ENCODE results near the gene SMIM38.

Gene SMIM38

DNA sequence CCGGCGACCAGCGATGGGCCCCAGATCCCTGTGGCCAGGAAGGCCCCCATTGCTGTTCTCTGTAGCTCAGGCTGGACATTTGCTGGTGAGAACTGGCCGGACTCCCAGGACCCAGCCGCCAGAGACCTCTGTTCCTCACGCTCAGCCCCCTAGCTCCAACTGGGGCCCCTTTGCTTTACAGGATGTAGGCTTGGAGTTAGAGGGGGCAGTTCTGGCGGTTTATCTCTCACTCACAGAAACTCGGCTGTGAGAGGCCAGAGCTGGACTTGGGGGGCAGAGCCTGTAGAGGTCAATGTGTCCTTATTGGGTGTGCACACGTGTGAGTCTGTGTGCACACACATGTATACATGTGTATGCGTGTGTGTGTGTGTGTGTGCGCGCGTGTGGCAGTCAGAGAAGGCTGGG, 502 bp downstream of the SMIM38 start:
- H2AFZ ChIP-seq (ENCODE audit: low read depth, low read length) = no peak overlapping the region
- no peak overlapping the region for H3K27ac ChIP-seq (ENCODE audit: low read length)
- H3K27me3 ChIP-seq (ENCODE audit: insufficient read depth, low read length, poor library complexity) = peaks cover 4% of the 10 kb centered on the region
- no peak overlapping the region for H3K4me2 ChIP-seq (ENCODE audit: insufficient read depth, low read length)
- H3K9me3 ChIP-seq (ENCODE audit: insufficient read depth, low read length, severe bottlenecking) = no peaks in the 10 kb centered on the region
- no peak overlapping the region for H3K4me3 ChIP-seq (ENCODE audit: low read depth in 1 of 2, low read length in 2 of 2)
- H3K4me1 ChIP-seq (ENCODE audit: insufficient read depth, low read length) = no peaks in the 10 kb centered on the region
- no peak overlapping the region for H3K9ac ChIP-seq (ENCODE audit: low read depth, low read length)
- H3K36me3 ChIP-seq (ENCODE audit: insufficient read depth, low read length) = no peaks in the 10 kb centered on the region
- DNase-seq (no peak), ATAC-seq (ENCODE audit: insufficient read depth, low read depth) (no peak)
- no peaks in the 10 kb centered on the region for H3K79me2 ChIP-seq (ENCODE audit: insufficient read depth, low read length)
- no peaks in the 10 kb centered on the region for H4K20me1 ChIP-seq (ENCODE audit: insufficient read depth, low read length)
- TF ChIP-seq, protein P1, sequence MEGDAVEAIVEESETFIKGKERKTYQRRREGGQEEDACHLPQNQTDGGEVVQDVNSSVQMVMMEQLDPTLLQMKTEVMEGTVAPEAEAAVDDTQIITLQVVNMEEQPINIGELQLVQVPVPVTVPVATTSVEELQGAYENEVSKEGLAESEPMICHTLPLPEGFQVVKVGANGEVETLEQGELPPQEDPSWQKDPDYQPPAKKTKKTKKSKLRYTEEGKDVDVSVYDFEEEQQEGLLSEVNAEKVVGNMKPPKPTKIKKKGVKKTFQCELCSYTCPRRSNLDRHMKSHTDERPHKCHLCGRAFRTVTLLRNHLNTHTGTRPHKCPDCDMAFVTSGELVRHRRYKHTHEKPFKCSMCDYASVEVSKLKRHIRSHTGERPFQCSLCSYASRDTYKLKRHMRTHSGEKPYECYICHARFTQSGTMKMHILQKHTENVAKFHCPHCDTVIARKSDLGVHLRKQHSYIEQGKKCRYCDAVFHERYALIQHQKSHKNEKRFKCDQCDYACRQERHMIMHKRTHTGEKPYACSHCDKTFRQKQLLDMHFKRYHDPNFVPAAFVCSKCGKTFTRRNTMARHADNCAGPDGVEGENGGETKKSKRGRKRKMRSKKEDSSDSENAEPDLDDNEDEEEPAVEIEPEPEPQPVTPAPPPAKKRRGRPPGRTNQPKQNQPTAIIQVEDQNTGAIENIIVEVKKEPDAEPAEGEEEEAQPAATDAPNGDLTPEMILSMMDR (IDR thresholded peaks at IDR 0.05; ENCODE audit: borderline replicate concordance, extremely low read depth, low read length, poor library complexity, severe bottlenecking) = no peak
- no peak for TF ChIP-seq EZH2 (IDR thresholded peaks at IDR 0.05; ENCODE audit: borderline replicate concordance, low read depth, low read length, severe bottlenecking)

DNA sequence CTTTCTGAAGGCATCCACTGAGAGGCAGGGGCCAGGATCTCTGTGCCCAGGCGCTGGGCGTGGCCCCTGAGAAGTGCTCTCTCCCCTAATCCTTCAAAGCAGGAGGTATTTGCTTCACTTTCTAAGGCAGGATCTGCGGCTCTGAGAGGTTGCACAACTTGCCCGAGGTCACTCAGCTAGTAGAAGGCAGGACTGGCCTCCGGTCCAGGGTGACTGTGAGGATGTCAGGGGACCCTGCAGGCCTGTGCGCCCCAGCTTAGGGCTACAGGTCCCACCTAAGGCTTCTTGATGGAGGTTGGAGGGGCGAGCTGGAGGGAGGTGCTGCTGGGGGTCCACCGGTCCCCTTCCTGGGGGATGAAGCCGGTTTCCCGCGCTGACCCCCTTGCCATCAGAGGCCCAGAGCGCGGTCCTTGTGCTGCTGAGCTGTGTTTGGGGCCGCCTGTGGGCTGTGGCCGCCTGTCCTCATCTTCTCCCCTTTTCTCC, 979 bp downstream of the SMIM38 start:
- Histone ChIP-seq H3K79me2 (ENCODE audit: insufficient read depth, low read length) (no peaks in the 10 kb centered on the region), H3K9me3 (ENCODE audit: insufficient read depth, low read length, severe bottlenecking) (no peaks in the 10 kb centered on the region), H3K27me3 (ENCODE audit: insufficient read depth, low read length, poor library complexity) (peaks cover 4% of the 10 kb centered on the region), H4K20me1 (ENCODE audit: insufficient read depth, low read length) (no peaks in the 10 kb centered on the region), H3K4me1 (ENCODE audit: insufficient read depth, low read length) (no peaks in the 10 kb centered on the region), H2AFZ (ENCODE audit: low read depth, low read length) (no peak overlapping the region), H3K4me2 (ENCODE audit: insufficient read depth, low read length) (no peak overlapping the region), H3K27ac (ENCODE audit: low read length) (no peak overlapping the region), H3K4me3 (ENCODE audit: low read depth in 1 of 2, low read length in 2 of 2) (no peak overlapping the region), H3K36me3 (ENCODE audit: insufficient read depth, low read length) (no peaks in the 10 kb centered on the region), H3K9ac (ENCODE audit: low read depth, low read length) (no peak overlapping the region)
- DNase-seq (no peak), ATAC-seq (ENCODE audit: insufficient read depth, low read depth) (no peak)
- TF ChIP-seq, protein P1 (IDR thresholded peaks at IDR 0.05; ENCODE audit: borderline replicate concordance, extremely low read depth, low read length, poor library complexity, severe bottlenecking) = no peak
- no peak for TF ChIP-seq EZH2 (IDR thresholded peaks at IDR 0.05; ENCODE audit: borderline replicate concordance, low read depth, low read length, severe bottlenecking)

DNA sequence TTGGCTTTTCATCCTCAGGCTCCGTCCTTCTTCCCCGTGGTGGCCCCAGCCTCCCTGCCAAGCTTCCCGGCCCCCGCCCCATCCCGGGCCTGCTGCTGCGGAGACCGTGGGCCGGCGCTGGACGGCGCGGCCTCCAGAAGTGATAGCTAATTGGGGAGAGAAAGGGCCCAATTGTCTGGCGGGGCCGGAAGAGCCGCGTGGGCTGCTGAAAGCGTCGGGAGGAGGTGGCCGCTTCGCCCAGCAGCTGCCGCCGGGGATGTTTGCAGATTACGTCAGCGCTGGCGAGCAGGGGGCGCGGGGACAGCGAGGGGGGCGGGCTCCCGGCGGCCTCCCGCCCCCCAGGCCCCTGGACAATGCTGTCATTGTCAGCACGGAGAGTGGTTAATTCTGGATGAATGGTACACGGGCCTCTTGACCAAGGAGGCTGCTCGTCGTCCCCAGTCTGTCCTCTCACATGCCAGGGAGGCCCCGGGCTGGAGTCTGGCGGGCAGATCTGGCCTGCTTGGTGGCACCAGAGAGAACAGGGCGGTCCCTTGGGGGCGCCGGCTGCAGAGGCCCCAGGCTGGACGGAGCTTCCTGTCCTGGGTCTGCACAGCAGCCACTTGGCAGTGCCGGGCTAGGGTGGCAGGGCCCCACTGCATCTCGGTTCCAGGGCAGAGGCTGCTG, 1.6 kb downstream of the SMIM38 start:
- Histone ChIP-seq H3K79me2 (ENCODE audit: insufficient read depth, low read length) (no peaks in the 10 kb centered on the region), H3K4me3 (ENCODE audit: low read depth in 1 of 2, low read length in 2 of 2) (no peak overlapping the region), H2AFZ (ENCODE audit: low read depth, low read length) (no peak overlapping the region), H3K4me2 (ENCODE audit: insufficient read depth, low read length) (no peak overlapping the region), H3K27ac (ENCODE audit: low read length) (no peak overlapping the region), H3K4me1 (ENCODE audit: insufficient read depth, low read length) (no peaks in the 10 kb centered on the region), H4K20me1 (ENCODE audit: insufficient read depth, low read length) (no peaks in the 10 kb centered on the region), H3K9ac (ENCODE audit: low read depth, low read length) (no peak overlapping the region), H3K9me3 (ENCODE audit: insufficient read depth, low read length, severe bottlenecking) (no peaks in the 10 kb centered on the region), H3K36me3 (ENCODE audit: insufficient read depth, low read length) (no peaks in the 10 kb centered on the region), H3K27me3 (ENCODE audit: insufficient read depth, low read length, poor library complexity) (peaks cover 4% of the 10 kb centered on the region)
- TF ChIP-seq, protein P1 (IDR thresholded peaks at IDR 0.05; ENCODE audit: borderline replicate concordance, extremely low read depth, low read length, poor library complexity, severe bottlenecking) = no peak
- no peak for TF ChIP-seq EZH2 (IDR thresholded peaks at IDR 0.05; ENCODE audit: borderline replicate concordance, low read depth, low read length, severe bottlenecking)
- no peak for ATAC-seq (ENCODE audit: insufficient read depth, low read depth)
- DNase-seq = no peak

All from DND-41 (cell line).